Measurements from ENCODE around the gene SETD1B. TPM values are rescaled to one million over a fixed set of nuclear protein-coding genes. Genes with fewer than 3 reads are reported as not detected.

SETD1B gene
- total RNA-seq, 1 donor from 2014 or later: 28.4 TPM

DNA sequence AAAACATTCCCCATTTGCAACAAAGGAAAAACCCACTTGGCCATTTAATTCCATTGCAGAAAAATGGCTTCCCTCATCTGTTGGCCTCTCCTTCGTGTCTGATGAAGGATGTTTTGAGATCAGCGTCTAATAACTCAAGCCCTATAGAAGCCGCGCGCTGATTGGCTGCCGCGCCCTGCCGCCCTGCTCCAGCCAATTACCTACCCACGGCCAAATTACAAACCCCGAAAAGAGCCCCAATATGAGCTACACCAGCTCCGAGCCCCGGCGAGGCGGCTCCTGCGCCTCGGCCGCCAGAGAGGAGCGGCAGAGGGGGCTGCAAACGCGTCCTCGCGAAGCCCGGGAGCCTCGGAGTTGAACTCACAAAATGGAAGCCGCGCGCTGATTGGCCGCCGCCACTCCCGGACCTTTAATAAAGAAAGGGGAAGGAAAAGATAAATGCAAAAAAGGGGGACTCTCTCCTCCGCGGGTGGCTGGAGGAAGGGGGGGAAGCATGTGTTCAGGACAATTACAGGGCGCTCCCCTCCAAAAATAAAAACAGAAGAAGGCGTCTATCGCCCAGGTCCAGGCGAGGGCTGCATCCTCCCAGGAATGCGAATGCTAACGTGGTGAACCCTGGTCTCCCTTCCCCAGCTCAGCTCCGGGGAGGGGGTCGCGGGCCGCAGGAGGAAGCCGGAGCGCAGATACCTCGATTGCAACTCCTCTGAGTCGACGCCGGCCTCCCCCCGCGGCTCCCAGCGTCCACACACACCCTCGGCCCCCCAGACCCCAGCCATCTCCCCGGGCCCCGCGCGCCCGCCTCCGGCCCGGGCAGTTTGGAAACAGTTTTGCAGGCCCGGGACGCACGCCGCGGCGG, 738 bp upstream of the SETD1B start:
- TF ChIP-seq, protein P1, sequence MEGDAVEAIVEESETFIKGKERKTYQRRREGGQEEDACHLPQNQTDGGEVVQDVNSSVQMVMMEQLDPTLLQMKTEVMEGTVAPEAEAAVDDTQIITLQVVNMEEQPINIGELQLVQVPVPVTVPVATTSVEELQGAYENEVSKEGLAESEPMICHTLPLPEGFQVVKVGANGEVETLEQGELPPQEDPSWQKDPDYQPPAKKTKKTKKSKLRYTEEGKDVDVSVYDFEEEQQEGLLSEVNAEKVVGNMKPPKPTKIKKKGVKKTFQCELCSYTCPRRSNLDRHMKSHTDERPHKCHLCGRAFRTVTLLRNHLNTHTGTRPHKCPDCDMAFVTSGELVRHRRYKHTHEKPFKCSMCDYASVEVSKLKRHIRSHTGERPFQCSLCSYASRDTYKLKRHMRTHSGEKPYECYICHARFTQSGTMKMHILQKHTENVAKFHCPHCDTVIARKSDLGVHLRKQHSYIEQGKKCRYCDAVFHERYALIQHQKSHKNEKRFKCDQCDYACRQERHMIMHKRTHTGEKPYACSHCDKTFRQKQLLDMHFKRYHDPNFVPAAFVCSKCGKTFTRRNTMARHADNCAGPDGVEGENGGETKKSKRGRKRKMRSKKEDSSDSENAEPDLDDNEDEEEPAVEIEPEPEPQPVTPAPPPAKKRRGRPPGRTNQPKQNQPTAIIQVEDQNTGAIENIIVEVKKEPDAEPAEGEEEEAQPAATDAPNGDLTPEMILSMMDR (conservative IDR thresholded peaks at IDR 0.05): no peak
- peak; percentile 92 for DNase-seq (ENCODE audit: extremely low spot score, unreplicated experiment)
- H3K27ac Mint-ChIP-seq: peak overlapping the region; percentile 100
- H3K36me3 Mint-ChIP-seq: peaks cover 18% of the 10 kb centered on the region
- peaks cover 5% of the 10 kb centered on the region for H3K27me3 Mint-ChIP-seq
- H3K4me1 Mint-ChIP-seq (ENCODE audit: unreplicated experiment): peaks cover 19% of the 10 kb centered on the region
- H3K9me3 Mint-ChIP-seq: no peaks in the 10 kb centered on the region
- peak overlapping the region; percentile 98 for H3K4me3 Mint-ChIP-seq

DNA sequence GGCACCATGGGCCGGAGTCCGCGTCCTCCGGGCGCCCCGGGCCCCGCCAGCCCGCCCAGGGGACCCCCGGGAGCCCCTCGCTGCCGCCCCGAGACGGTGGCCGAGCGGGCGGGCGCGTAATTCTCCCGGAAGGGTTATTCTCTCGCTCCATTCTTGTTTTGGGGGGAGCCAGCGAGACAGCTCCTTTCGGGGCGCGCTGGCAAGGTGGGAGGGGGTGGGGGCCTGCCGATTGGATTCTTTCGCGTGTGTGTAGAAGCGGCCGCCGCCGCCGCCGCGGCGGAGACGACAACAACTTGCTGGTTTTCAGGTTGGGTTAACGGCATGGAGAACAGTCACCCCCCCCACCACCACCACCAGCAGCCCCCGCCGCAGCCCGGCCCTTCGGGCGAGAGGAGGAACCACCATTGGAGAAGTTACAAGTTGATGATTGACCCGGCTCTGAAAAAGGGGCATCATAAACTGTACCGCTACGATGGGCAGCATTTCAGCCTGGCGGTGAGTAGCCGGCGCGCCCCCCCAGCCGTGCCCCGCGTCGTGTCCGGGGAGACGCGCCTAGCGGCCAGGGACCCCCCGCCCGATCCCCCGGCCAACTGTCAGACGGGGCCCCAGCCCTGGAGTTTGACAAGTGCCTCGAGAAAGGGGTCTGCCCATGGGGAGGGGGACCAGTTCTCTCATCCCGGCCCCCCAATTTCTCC, 755 bp downstream of the SETD1B start:
- Mint-ChIP-seq H3K4me3 (peak overlapping the region; percentile 90), H3K9me3 (no peaks in the 10 kb centered on the region), H3K4me1 (ENCODE audit: unreplicated experiment) (peaks cover 5% of the 10 kb centered on the region), H3K27ac (peak overlapping the region; percentile 92), H3K27me3 (peaks cover 5% of the 10 kb centered on the region), H3K36me3 (peaks cover 13% of the 10 kb centered on the region)
- TF ChIP-seq, protein P1 (conservative IDR thresholded peaks at IDR 0.05): no peak
- DNase-seq (ENCODE audit: extremely low spot score, unreplicated experiment): no peak

DNA sequence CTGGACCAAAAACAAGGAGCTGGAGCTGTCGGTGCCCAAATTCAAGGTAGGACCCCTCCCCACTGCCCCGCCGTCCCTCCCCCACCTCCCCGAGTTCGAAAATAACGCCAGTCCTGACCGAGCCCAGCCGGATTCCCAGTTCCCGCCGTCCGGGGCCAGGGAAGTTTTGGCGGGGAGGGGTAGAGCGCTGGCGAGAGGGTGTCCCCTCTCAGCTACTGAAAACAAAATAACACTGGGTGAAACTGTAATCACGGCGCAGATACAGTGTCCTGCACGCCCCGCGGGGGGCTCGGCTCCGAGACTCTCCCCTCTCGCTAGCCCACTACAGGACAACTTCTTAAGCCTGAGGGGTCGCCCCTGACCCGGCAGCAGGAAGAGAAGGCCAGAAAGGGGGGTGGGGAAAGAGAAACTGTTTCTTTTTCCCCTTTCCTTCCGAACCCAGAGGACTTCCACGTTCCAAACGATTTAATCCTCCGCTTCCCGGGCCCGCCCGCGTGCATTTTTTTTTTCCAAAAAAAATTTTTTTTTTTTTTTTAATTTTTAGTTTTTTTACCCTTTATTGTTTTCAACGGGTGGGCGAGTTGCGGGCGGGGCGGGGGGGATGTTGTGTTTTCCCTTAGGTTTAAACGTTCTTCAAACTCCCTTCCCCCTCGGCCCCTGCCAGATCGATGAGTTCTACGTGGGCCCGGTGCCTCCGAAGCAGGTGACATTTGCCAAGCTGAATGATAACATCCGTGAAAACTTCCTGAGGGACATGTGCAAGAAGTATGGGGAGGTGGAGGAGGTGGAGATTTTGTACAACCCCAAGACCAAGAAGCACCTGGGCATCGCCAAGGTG, 1.6 kb downstream of the SETD1B start:
- Mint-ChIP-seq H3K27ac (peak overlapping the region; percentile 64), H3K36me3 (peaks cover 14% of the 10 kb centered on the region), H3K4me1 (ENCODE audit: unreplicated experiment) (peaks cover 5% of the 10 kb centered on the region), H3K27me3 (peaks cover 5% of the 10 kb centered on the region), H3K9me3 (no peaks in the 10 kb centered on the region), H3K4me3 (peak overlapping the region; percentile 90)
- TF ChIP-seq, protein P1 (conservative IDR thresholded peaks at IDR 0.05): no peak
- no peak for DNase-seq (ENCODE audit: extremely low spot score, unreplicated experiment)

DNA sequence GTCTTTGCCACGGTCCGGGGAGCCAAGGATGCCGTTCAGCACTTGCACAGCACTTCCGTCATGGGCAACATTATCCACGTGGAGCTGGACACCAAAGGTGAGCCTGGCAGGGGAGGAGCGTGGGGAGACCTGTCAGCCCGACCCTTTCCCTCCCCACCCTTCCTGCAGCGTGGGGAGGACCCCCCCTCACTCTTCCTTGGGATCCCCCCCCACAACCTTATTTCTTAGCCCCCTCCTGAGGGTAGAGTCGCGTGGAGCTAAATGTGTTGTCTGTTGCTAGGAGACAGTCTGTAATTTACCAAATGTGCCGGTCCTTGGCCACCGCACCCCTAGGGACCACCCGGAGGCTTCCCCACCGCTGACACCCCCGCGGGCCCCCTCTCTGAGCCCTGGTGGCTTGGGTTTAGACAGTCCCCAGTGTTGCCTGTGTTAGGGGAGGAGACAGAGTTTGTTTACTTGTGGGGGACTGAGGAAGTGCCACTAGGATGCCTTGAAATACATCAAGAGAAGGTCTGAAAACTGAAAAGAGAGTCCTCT, 2.3 kb downstream of the SETD1B start:
- TF ChIP-seq, protein P1 (conservative IDR thresholded peaks at IDR 0.05): no peak
- H3K4me3 Mint-ChIP-seq: peak overlapping the region; percentile 90
- peak overlapping the region; percentile 67 for H3K27ac Mint-ChIP-seq

More for the DNA sequence above, 2.3 kb downstream of the SETD1B start:
- H3K27me3 Mint-ChIP-seq: peaks cover 5% of the 10 kb centered on the region
- peaks cover 9% of the 10 kb centered on the region for H3K4me1 Mint-ChIP-seq (ENCODE audit: unreplicated experiment)
- H3K36me3 Mint-ChIP-seq: peaks cover 14% of the 10 kb centered on the region
- H3K9me3 Mint-ChIP-seq: no peaks in the 10 kb centered on the region
- no peak for DNase-seq (ENCODE audit: extremely low spot score, unreplicated experiment)

Measured in type B pancreatic cell (in vitro differentiated cells).